HG02642 (cell line): ENCODE data around the gene HELZ2.

Experiments
- ATAC-seq: cut with Tn5 transposase; IDR thresholded peaks from one replicate; pipeline ENCODE4 v1.9.1; 2021; ENCODE audit warnings: mild to moderate bottlenecking; ENCODE audit not compliant: unreplicated experiment, poor library complexity

HELZ2 gene

DNA sequence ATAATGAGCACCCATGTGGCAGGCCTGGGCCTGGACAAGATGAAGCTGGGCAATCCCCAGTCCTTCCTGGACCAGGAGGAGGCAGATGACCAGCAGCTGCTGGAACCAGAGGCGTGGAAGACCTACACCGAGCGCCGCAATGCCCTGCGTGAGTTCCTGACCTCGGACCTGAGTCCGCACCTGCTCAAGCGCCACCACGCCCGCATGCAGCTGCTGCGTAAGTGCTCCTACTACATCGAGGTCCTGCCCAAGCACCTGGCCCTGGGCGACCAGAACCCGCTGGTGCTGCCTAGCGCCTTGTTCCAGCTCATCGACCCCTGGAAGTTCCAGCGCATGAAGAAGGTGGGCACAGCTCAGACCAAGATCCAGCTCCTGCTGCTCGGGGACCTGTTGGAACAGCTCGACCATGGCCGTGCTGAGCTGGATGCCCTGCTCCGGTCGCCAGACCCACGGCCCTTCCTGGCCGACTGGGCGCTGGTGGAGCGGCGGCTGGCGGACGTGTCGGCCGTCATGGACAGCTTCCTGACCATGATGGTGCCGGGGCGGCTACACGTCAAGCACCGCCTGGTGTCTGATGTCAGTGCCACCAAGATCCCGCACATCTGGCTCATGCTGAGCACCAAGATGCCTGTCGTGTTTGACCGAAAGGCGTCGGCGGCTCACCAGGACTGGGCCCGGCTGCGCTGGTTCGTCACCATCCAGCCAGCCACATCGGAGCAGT, 18.2 kb downstream of the HELZ2 start:
- ATAC-seq, result no peak

GRCh38 chr20:63554361-63555278, 19.4 kb downstream of the HELZ2 start:
- ATAC-seq, result no peak

DNA sequence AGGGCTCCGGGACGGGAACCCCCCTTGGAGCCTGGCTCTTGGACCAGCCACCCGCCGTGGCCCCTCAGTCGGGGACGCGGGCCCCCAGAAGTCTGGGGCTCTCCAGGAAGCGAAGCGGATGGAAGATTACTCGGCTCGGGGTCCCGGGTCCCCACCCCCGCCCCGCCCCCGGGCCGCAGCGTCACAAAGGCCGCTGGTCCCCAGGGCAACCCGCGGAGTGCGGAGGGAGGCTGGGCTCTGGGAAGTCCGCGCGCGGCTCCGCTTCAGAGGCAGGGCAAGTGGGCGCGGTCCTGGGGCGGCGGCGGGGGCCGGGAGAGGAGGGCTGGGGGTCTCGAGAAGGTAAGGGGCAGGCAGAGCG, 20.1 kb downstream of the HELZ2 start, which contains the start of gene FNDC11:
Gene FNDC11 (plus strand): TSS at position 227 of the 358 bp plus-strand sequence. CDS start 1,505 bp downstream, outside the sequence.
- ATAC-seq, result peak; percentile 24

DNA sequence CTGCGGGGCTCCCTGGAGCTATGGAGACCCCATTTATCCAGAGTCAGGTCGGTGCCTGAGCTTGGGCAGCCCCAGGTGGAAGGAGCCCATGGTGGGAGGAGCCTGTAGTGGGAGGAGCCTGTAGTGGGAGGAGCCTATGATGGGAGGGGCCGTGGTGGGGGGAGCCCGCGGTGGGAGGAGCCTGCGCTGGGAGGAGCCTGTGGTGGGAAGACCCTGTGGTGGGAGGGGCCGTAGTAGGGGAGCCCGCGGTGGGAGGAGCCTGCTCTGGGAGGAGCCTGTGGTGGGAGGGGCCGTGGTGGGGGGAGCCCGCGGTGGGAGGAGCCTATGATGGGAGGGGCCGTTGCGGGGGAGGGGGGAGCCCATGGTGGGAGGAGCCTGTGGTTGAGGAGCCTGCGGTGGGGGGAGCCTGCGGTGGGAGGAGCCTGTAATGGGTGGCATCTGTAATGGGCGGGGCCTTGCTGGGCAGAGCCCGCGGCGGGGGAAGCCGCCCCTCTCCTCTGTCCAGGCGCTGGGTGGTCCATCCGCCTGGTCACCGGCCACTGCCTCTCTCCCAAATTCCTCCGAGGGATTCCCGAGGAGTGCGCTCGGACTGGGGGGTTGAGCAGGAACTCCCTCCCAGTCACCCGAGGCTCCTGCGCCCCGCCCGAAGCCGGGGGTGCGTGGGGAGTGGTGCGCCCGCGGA, 20.6 kb downstream of the HELZ2 start:
- ATAC-seq, result peak; percentile 42

- ATAC-seq, result peak; percentile 26
Observed at GRCh38 chr20:63552481-63553249, 21.4 kb downstream of the HELZ2 start.

DNA sequence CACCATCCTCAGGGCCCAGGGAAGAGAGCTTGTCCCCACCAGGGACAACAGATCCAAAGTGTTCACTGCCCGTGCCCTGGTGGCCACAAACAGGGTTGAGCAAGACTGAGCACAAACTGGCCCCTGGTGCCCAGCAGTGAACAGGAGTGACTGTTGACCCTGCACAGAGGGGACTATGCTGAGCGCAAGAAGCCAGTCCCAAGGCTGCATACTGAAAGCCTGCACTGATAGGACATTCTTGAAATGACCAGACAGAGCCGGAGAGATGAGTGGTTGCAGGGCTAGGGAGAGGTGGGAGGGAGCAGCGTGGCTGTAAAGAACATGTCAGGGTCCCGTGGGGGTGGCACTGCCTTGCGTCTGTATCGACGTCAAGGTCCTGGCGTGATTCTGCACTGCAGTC, 23.0 kb downstream of the HELZ2 start:
- no peak for ATAC-seq

- ATAC-seq, result no peak
Observed at GRCh38 chr20:63549679-63550282, 24.3 kb downstream of the HELZ2 start.

DNA sequence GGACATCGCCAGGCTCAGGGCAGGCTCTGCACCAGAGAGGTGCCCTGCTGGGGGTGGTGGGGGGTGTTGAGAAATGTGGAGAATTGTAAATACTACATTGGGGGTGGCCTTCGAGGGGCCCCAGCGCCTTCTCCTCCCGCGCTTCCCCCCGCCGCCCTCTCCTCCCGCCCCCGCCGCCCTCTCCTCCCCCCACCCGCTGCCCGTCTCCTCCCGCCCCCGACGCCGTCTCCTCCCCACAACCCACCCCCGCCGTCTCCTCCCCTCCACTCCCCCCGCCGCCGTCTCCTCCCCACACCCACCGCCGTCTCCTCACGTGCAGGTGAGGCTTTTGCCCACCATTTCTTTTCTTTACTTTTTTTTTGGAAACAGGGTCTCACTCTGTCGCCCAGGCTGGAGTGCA, 25.0 kb downstream of the HELZ2 start:
- no peak for ATAC-seq

DNA sequence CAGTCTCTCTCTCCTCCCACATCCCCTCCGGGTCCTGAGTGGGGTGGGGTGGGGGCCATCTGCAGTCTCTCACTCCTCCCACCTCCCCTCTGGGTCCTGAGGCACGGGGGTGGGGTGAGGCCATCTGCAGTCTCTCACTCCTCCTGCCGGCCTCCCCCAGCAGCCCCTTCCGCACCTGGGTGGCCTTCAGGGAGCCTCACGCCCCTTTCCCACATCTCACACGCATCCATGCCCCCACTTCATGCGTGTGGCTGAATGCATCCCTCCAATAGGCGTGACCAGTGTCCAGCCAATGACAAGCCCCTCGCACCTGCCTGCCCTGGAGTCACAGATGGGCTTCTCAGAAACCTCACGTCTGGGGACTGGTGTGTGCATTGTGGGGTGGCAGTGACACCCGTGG, 25.5 kb downstream of the HELZ2 start:
- no peak for ATAC-seq

- ATAC-seq, result no peak
Observed at GRCh38 chr20:63547725-63548480, 26.1 kb downstream of the HELZ2 start, which contains the start of gene SRMS. SRMS (minus strand) TSS chr20:63547749; CDS start chr20:63547463, 286 bp downstream.

DNA sequence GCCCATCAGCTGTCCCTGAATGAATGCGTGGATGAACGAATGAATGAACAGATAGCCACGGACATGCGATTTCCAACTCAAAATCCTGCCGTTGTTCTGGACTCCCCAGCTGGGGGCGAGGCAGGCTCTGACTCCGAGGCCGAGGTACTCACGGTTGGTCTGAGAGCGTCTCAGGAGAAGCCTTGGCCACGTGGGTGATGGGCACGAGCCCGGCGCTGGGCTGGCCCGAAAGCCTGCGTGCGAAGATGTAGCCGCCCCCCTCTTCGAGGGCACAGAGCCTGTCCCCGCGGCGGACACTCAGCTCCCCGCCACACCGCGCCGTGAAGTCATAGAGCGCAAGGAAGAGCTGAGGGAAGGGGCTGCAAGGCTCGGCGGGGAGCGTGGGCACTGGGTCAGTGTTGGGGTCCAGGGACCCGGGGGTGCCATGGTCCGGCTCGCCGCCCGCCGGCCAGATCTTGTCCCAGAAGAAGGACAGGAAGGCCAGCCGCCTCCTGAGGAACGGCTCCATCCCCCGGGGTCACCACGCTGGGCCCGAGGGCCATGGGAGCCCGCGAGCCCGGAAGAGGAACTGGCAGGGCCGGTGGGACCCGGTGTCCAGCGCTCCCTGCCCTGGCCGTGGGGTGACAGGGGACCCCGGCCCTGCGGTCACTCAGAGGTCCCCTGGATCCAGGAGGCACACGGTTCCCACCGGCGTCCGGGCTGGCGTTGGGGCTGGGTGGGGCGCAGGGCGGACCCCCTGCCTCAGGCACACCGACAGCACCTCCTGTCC, 26.9 kb downstream of the HELZ2 start:
- ATAC-seq, result no peak

- ATAC-seq, result no peak
Observed at GRCh38 chr20:63546256-63546955, 27.6 kb downstream of the HELZ2 start.

DNA sequence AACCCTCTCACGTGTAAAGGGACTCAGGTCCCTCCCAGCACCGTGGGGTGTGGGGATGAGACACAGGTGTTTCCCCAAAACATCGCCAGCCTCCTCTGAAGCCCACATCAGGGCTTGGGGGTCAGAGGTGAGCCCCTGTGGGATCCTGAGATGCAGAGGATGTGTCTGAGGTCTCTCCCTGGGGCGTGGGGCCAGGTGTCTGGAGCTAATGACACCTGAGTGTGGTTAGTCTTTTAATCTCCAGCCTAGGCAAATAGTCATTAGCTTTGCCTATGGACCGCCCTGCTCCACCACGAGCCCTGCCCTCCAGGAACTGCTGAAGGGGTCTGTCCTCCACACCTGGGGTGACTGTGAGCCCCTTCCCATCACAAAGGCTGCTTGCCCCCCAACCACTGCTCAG, 28.2 kb downstream of the HELZ2 start:
- no peak for ATAC-seq

DNA sequence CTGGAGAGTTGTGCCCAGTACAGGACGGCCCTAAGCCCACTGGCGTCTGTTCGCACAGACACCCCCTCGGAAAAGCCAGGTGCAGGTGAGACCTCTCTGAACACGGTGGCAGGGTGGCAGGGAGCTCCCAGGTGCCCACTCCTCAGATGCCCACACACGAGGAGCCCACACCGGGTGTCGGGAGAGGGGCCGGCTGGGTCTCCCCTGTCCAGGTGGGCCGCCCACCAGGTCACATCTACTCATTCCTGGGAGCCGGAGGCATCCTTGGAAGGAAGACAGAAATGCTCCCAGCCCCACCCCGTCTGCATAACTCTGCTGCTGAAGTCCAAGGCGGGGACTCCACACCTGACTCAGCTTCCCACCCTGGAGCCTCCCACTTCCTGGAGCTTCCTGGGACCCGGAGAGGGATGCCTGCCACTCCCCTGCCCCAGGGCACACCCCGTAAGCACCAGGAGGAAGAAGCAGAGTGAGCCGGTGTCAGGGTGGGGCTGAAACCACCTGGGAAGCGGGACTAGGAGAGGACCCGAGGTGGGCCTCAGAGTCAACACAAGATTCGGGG, 29.0 kb downstream of the HELZ2 start:
- ATAC-seq, result no peak

DNA sequence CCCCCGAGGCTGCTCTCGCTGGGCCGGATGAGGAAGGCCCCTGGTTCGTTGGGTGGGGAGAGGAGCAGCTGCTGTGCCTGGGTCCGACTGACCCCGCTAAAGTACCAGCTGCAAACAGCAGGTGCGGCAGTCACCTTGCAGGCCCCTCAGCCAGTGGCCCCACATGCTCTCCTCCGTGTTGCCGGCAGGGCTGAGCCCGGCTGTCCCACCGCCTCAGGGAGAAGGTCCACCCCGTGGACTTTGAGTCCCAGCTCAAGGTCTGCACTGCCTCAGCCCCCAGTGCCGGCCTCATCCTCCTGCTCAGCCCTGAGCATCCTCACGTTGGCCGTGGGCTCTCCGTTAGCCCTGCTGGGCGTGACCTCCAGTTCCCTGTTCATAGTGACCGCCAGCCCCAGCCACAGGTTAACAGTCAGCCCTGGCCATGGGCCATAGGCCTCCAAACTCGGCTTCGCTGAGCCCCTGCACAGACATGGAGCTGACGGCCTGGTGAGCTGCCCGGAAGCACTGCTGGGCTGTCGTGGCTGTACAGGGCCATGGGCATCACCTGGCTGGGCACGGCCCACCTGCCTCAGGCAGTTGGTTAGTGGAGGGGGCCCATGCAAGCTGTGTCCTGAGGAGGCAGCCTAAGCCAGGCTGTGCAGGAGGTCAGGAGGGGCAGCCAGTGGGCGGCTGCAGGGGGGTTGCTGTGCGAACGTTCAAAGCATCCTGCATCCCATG, 29.6 kb downstream of the HELZ2 start:
- no peak for ATAC-seq

DNA sequence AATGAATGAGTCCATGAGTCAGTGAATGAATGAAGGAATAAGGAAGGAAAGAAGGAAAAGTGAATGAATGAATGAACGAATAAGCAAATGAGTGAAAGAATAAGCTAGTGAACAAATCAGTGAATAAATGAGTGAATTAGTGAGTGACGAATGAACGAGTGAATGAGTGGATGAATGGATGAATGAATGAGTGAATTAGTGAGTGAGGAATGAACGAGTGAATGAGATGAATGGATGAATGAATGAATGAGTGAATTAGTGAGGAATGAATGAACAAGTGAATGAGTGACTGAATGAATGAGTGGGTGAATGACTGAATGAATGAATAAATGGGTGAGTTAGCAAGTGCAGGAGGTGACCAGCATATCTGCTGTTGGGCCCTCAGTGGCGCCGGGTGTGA, 30.3 kb downstream of the HELZ2 start:
- no peak for ATAC-seq

GRCh38 chr20:63543131-63543530, 30.9 kb downstream of the HELZ2 start:
- ATAC-seq, result no peak
